ENCODE data around the gene HNRNPLL. TPM values are rescaled to one million over a fixed set of nuclear protein-coding genes. Genes with fewer than 3 reads are reported as not detected.

HNRNPLL gene
- total and polyA plus RNA-seq, 4 donors: 7.7 to 18.3 (median 13.1) TPM

DNA sequence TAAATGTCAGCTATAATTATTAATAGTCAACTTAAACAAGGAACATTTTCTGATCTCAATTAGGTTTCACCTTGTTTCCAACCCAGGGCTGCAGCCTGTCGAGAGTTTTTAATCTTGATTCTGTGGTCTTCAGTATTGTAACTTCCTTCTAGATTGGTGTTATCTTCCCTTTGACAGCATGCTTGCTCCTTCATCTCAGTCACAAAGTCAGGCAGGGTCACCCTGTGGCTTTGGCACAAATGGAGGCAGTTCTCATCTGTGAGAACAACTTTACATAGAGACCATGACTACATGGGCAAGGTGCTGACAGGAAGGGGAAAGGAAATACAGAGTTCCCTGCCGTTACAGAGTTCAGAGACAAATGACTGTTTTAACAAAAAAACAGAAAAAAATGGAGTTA lies 50.5 kb downstream of the HNRNPLL start:
- Histone ChIP-seq H3K4me3 (ENCODE audit: low read depth in 1 of 3, low read length in 3 of 3) (no peak overlapping the region), H3K27me3 (ENCODE audit: control insufficient read depth in 4 of 4, insufficient read depth in 4 of 4, low read length in 3 of 4) (no peaks in the 10 kb centered on the region), H3K9me3 (ENCODE audit: control insufficient read depth in 4 of 4, low read length in 3 of 4) (no peaks in the 10 kb centered on the region), H3K36me3 (ENCODE audit: control insufficient read depth in 4 of 4, insufficient read depth in 3 of 4, low read depth in 1 of 4, low read length in 3 of 4) (no peaks in the 10 kb centered on the region), H3K27ac (ENCODE audit: low read depth in 1 of 2, low read length in 2 of 2) (no peak overlapping the region), H3K9ac (ENCODE audit: low read depth in 1 of 2, low read length in 2 of 2) (no peak overlapping the region), H3K4me1 (ENCODE audit: control insufficient read depth in 4 of 4, insufficient read depth in 4 of 4, low read length in 3 of 4) (no peaks in the 10 kb centered on the region)
- no peak for DNase-seq (ENCODE audit: low spot score)
- WGBS: 61% methylated on average over 2 of the region's 2 CpGs
- TF ChIP-seq, protein P1, sequence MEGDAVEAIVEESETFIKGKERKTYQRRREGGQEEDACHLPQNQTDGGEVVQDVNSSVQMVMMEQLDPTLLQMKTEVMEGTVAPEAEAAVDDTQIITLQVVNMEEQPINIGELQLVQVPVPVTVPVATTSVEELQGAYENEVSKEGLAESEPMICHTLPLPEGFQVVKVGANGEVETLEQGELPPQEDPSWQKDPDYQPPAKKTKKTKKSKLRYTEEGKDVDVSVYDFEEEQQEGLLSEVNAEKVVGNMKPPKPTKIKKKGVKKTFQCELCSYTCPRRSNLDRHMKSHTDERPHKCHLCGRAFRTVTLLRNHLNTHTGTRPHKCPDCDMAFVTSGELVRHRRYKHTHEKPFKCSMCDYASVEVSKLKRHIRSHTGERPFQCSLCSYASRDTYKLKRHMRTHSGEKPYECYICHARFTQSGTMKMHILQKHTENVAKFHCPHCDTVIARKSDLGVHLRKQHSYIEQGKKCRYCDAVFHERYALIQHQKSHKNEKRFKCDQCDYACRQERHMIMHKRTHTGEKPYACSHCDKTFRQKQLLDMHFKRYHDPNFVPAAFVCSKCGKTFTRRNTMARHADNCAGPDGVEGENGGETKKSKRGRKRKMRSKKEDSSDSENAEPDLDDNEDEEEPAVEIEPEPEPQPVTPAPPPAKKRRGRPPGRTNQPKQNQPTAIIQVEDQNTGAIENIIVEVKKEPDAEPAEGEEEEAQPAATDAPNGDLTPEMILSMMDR (IDR thresholded peaks at IDR 0.05; ENCODE audit: low read depth, low read length, missing input control): no peak
- TF ChIP-seq RAD21 (IDR thresholded peaks at IDR 0.05): no peak
- TF ChIP-seq ATF3 (IDR thresholded peaks at IDR 0.05): no peak
- no peak for TF ChIP-seq FOXA2 (IDR thresholded peaks at IDR 0.05)
- no peak for TF ChIP-seq TAF1 (conservative IDR thresholded peaks at IDR 0.05)
- no peak for TF ChIP-seq SP1 (IDR thresholded peaks at IDR 0.05)
- no peak for TF ChIP-seq EGR1 (IDR thresholded peaks at IDR 0.05; ENCODE audit: low read depth in 2 of 2)
- TF ChIP-seq, protein P2, sequence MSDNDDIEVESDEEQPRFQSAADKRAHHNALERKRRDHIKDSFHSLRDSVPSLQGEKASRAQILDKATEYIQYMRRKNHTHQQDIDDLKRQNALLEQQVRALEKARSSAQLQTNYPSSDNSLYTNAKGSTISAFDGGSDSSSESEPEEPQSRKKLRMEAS (IDR thresholded peaks at IDR 0.05): no peak
- no peak for TF ChIP-seq NR2F2 (IDR thresholded peaks at IDR 0.05)
- TF ChIP-seq, protein P3, sequence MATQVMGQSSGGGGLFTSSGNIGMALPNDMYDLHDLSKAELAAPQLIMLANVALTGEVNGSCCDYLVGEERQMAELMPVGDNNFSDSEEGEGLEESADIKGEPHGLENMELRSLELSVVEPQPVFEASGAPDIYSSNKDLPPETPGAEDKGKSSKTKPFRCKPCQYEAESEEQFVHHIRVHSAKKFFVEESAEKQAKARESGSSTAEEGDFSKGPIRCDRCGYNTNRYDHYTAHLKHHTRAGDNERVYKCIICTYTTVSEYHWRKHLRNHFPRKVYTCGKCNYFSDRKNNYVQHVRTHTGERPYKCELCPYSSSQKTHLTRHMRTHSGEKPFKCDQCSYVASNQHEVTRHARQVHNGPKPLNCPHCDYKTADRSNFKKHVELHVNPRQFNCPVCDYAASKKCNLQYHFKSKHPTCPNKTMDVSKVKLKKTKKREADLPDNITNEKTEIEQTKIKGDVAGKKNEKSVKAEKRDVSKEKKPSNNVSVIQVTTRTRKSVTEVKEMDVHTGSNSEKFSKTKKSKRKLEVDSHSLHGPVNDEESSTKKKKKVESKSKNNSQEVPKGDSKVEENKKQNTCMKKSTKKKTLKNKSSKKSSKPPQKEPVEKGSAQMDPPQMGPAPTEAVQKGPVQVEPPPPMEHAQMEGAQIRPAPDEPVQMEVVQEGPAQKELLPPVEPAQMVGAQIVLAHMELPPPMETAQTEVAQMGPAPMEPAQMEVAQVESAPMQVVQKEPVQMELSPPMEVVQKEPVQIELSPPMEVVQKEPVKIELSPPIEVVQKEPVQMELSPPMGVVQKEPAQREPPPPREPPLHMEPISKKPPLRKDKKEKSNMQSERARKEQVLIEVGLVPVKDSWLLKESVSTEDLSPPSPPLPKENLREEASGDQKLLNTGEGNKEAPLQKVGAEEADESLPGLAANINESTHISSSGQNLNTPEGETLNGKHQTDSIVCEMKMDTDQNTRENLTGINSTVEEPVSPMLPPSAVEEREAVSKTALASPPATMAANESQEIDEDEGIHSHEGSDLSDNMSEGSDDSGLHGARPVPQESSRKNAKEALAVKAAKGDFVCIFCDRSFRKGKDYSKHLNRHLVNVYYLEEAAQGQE (IDR thresholded peaks at IDR 0.05): no peak
- TF ChIP-seq RXRA (IDR thresholded peaks at IDR 0.05): no peak
- no peak for TF ChIP-seq HNF4A (conservative IDR thresholded peaks at IDR 0.05)
- TF ChIP-seq HNF4G (IDR thresholded peaks at IDR 0.05): no peak
- TF ChIP-seq GABPA (IDR thresholded peaks at IDR 0.05 in 1 of 2, conservative IDR thresholded peaks at IDR 0.05 in 1 of 2): no peak
- TF ChIP-seq JUND (IDR thresholded peaks at IDR 0.05): no peak
- TF ChIP-seq, protein P4, sequence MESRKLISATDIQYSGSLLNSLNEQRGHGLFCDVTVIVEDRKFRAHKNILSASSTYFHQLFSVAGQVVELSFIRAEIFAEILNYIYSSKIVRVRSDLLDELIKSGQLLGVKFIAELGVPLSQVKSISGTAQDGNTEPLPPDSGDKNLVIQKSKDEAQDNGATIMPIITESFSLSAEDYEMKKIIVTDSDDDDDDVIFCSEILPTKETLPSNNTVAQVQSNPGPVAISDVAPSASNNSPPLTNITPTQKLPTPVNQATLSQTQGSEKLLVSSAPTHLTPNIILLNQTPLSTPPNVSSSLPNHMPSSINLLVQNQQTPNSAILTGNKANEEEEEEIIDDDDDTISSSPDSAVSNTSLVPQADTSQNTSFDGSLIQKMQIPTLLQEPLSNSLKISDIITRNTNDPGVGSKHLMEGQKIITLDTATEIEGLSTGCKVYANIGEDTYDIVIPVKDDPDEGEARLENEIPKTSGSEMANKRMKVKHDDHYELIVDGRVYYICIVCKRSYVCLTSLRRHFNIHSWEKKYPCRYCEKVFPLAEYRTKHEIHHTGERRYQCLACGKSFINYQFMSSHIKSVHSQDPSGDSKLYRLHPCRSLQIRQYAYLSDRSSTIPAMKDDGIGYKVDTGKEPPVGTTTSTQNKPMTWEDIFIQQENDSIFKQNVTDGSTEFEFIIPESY (IDR thresholded peaks at IDR 0.05): no peak

- Histone ChIP-seq H3K9me3 (ENCODE audit: control insufficient read depth in 4 of 4, low read length in 3 of 4) (no peaks in the 10 kb centered on the region), H3K27ac (ENCODE audit: low read depth in 1 of 2, low read length in 2 of 2) (no peak overlapping the region), H3K4me1 (ENCODE audit: control insufficient read depth in 4 of 4, insufficient read depth in 4 of 4, low read length in 3 of 4) (no peaks in the 10 kb centered on the region), H3K9ac (ENCODE audit: low read depth in 1 of 2, low read length in 2 of 2) (no peak overlapping the region), H3K36me3 (ENCODE audit: control insufficient read depth in 4 of 4, insufficient read depth in 3 of 4, low read depth in 1 of 4, low read length in 3 of 4) (no peaks in the 10 kb centered on the region), H3K27me3 (ENCODE audit: control insufficient read depth in 4 of 4, insufficient read depth in 4 of 4, low read length in 3 of 4) (no peaks in the 10 kb centered on the region), H3K4me3 (ENCODE audit: low read depth in 1 of 3, low read length in 3 of 3) (no peak overlapping the region)
- no peak for DNase-seq (ENCODE audit: low spot score)
- 94% methylated on average over 2 of the region's 2 CpGs for WGBS
- TF ChIP-seq JUND (IDR thresholded peaks at IDR 0.05) (no peak), ATF3 (IDR thresholded peaks at IDR 0.05) (no peak), FOXA2 (IDR thresholded peaks at IDR 0.05) (no peak), GABPA (IDR thresholded peaks at IDR 0.05 in 1 of 2, conservative IDR thresholded peaks at IDR 0.05 in 1 of 2) (no peak), EGR1 (IDR thresholded peaks at IDR 0.05; ENCODE audit: low read depth in 2 of 2) (no peak), FOXA1 (IDR thresholded peaks at IDR 0.05) (no peak), RAD21 (IDR thresholded peaks at IDR 0.05) (no peak)
- TF ChIP-seq, protein P3 (IDR thresholded peaks at IDR 0.05): no peak
- TF ChIP-seq, protein P1 (IDR thresholded peaks at IDR 0.05; ENCODE audit: low read depth, low read length, missing input control): no peak
- TF ChIP-seq, protein P2 (IDR thresholded peaks at IDR 0.05): no peak
Observed at GRCh38 chr2:38551746-38552145, 51.0 kb downstream of the HNRNPLL start.

Data from liver (tissue), 9 donors.